IPS-18c (cell line): Measurements from ENCODE around the gene CDK7.
"Not testable (repeated sequence)": the region's sequence is repeated elsewhere in the genome, so short reads cannot be mapped to it uniquely, and the experiment has no call there.

ENCODE experiments used
- H3K4me3 ChIP-seq: 2 replicates; pipeline ENCODE4 v1.7.0; 2013; ENCODE audit warnings: low read depth, mild to moderate bottlenecking, low read length, moderate library complexity; ENCODE audit not compliant: insufficient read depth
- H3K9me3 ChIP-seq: one replicate; pipeline ENCODE4 v1.6.1; 2013; ENCODE audit warnings: mild to moderate bottlenecking, low read length, moderate library complexity; ENCODE audit not compliant: control insufficient read depth, insufficient read depth

CDK7 gene

GRCh38 chr5:69234457-69235268, at the start of gene CDK7:
Gene CDK7, plus strand, starts transcription at chr5:69234886. Its CDS starts 90 bp downstream, at chr5:69234976.
- Histone ChIP-seq H3K4me3 (peak within 1 kb of the TSS; percentile 96), H3K9me3 (no peaks in the 10 kb centered on the region)

GRCh38 chr5:69187342-69187741, 47.3 kb upstream of the CDK7 start:
- H3K9me3 ChIP-seq, result no peaks in the 10 kb centered on the region
- H3K4me3 ChIP-seq, result no peak overlapping the region

GRCh38 chr5:69188811-69189161, 45.9 kb upstream of the CDK7 start:
- Histone ChIP-seq H3K9me3 (no peaks in the 10 kb centered on the region), H3K4me3 (peak overlapping the region; percentile 68)

- no peaks in the 10 kb centered on the region for H3K9me3 ChIP-seq
- peak within 1 kb of the TSS; percentile 68 for H3K4me3 ChIP-seq
Measured at GRCh38 chr5:69189162-69190086, 45.3 kb upstream of the CDK7 start, which contains the start of gene CENPH. Gene CENPH, plus strand, starts transcription at chr5:69189583. Its CDS starts 52 bp downstream, at chr5:69189635.

- Histone ChIP-seq H3K9me3 (peaks cover 2% of the 10 kb centered on the region), H3K4me3 (no peak overlapping the region)
Measured at GRCh38 chr5:69202497-69202896, 32.2 kb upstream of the CDK7 start.

GRCh38 chr5:69206528-69207190, 28.0 kb upstream of the CDK7 start:
- H3K4me3 ChIP-seq, result no peak overlapping the region
- no peaks in the 10 kb centered on the region for H3K9me3 ChIP-seq

- no peak overlapping the region for H3K4me3 ChIP-seq
- H3K9me3 ChIP-seq, result no peaks in the 10 kb centered on the region
Measured at GRCh38 chr5:69209602-69210001, 25.1 kb upstream of the CDK7 start.

- no peaks in the 10 kb centered on the region for H3K9me3 ChIP-seq
- H3K4me3 ChIP-seq, result no peak overlapping the region
Measured at GRCh38 chr5:69211200-69211599, 23.5 kb upstream of the CDK7 start.

- H3K4me3 ChIP-seq, result no peak overlapping the region
- no peaks in the 10 kb centered on the region for H3K9me3 ChIP-seq
Measured at GRCh38 chr5:69212022-69212421, 22.7 kb upstream of the CDK7 start.

- Histone ChIP-seq H3K9me3 (no peaks in the 10 kb centered on the region), H3K4me3 (no peak overlapping the region)
Measured at GRCh38 chr5:69213513-69214215, 21.0 kb upstream of the CDK7 start.

- peak overlapping the region; percentile 20; the same call in 1 of the 2 replicates for H3K4me3 ChIP-seq
- no peaks in the 10 kb centered on the region for H3K9me3 ChIP-seq
Measured at GRCh38 chr5:69217151-69217511, 17.6 kb upstream of the CDK7 start.

- H3K4me3 ChIP-seq, result peak overlapping the region; percentile 97
Measured at GRCh38 chr5:69217548-69218526, 16.8 kb upstream of the CDK7 start.

GRCh38 chr5:69219939-69220338, 14.7 kb upstream of the CDK7 start:
- no peak overlapping the region for H3K4me3 ChIP-seq
- H3K9me3 ChIP-seq, result no peaks in the 10 kb centered on the region

More at GRCh38 chr5:69217548-69218526, 16.8 kb upstream of the CDK7 start:
- H3K9me3 ChIP-seq, result no peaks in the 10 kb centered on the region

- not testable (repeated sequence) for H3K4me3 ChIP-seq, H3K9me3 ChIP-seq
Measured at GRCh38 chr5:69220371-69220770, 14.3 kb upstream of the CDK7 start.

- H3K9me3 ChIP-seq, H3K4me3 ChIP-seq: not testable (repeated sequence)
Measured at GRCh38 chr5:69220833-69221232, 13.9 kb upstream of the CDK7 start.

GRCh38 chr5:69224520-69224919, 10.2 kb upstream of the CDK7 start:
- Histone ChIP-seq H3K9me3 (no peaks in the 10 kb centered on the region), H3K4me3 (no peak overlapping the region)
